Measurements from ENCODE around the gene CCNQ.

CCNQ gene

GRCh38 chrX:153633048-153633447 lies 34.1 kb upstream of the CCNQ start:
- TF ChIP-seq, protein P1, sequence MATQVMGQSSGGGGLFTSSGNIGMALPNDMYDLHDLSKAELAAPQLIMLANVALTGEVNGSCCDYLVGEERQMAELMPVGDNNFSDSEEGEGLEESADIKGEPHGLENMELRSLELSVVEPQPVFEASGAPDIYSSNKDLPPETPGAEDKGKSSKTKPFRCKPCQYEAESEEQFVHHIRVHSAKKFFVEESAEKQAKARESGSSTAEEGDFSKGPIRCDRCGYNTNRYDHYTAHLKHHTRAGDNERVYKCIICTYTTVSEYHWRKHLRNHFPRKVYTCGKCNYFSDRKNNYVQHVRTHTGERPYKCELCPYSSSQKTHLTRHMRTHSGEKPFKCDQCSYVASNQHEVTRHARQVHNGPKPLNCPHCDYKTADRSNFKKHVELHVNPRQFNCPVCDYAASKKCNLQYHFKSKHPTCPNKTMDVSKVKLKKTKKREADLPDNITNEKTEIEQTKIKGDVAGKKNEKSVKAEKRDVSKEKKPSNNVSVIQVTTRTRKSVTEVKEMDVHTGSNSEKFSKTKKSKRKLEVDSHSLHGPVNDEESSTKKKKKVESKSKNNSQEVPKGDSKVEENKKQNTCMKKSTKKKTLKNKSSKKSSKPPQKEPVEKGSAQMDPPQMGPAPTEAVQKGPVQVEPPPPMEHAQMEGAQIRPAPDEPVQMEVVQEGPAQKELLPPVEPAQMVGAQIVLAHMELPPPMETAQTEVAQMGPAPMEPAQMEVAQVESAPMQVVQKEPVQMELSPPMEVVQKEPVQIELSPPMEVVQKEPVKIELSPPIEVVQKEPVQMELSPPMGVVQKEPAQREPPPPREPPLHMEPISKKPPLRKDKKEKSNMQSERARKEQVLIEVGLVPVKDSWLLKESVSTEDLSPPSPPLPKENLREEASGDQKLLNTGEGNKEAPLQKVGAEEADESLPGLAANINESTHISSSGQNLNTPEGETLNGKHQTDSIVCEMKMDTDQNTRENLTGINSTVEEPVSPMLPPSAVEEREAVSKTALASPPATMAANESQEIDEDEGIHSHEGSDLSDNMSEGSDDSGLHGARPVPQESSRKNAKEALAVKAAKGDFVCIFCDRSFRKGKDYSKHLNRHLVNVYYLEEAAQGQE (IDR thresholded peaks at IDR 0.05; ENCODE audit: insufficient read depth in 1 of 2, low read depth in 2 of 2, low read length in 2 of 2) = no peak
- TF ChIP-seq POLR2AphosphoS5 (IDR thresholded peaks at IDR 0.05; ENCODE audit: low read depth, low read length) (no peak), FOXP2 (optimal IDR thresholded peaks at IDR 0.05; ENCODE audit: borderline replicate concordance, extremely low read depth, extremely low read length, insufficient read depth) (no peak), SIN3A (IDR thresholded peaks at IDR 0.05; ENCODE audit: borderline replicate concordance, insufficient read depth, low read length) (no peak), TAF1 (IDR thresholded peaks at IDR 0.05; ENCODE audit: borderline replicate concordance, insufficient read depth, low read length) (no peak)

GRCh38 chrX:153632595-153632946 lies 33.6 kb upstream of the CCNQ start:
- TF ChIP-seq SIN3A (IDR thresholded peaks at IDR 0.05; ENCODE audit: borderline replicate concordance, insufficient read depth, low read length) (no peak), TAF1 (IDR thresholded peaks at IDR 0.05; ENCODE audit: borderline replicate concordance, insufficient read depth, low read length) (no peak), POLR2AphosphoS5 (IDR thresholded peaks at IDR 0.05; ENCODE audit: low read depth, low read length) (no peak), FOXP2 (optimal IDR thresholded peaks at IDR 0.05; ENCODE audit: borderline replicate concordance, extremely low read depth, extremely low read length, insufficient read depth) (no peak)
- TF ChIP-seq, protein P1 (IDR thresholded peaks at IDR 0.05; ENCODE audit: insufficient read depth in 1 of 2, low read depth in 2 of 2, low read length in 2 of 2) = no peak

DNA sequence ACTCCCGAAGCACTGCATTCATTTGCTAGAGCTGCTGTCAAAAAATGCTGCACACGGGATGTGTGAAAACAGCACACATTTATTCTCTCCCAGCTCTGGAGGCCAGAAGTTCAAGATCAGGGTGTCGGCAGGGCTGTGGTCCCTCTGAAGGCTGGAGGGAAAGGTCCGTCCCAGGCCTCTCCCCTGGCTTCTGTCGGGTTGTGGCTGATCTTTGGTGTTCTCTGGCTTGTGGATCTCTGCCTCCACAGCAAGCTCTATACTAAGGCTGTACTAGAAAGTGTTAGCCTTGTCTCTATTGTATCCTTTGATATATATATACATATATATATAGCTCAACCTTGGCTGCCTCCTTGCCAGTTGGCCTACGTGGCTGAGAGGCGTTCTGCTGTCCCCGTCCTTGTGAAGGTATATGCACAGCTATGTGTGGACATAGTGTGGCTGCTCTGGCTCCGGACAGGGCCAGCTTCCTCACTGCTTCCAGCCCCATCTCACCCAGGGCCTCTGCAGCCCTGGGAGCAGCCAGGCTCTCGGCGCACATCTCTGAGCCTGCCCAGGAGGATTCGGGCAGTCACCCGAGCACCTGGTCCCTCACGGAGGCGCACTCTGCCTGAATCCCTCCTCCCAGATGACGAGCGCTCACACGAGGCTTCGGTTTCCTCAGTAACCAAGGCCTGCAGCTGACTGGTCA lies 33.1 kb upstream of the CCNQ start:
- no peak for TF ChIP-seq FOXP2 (optimal IDR thresholded peaks at IDR 0.05; ENCODE audit: borderline replicate concordance, extremely low read depth, extremely low read length, insufficient read depth)
- no peak for TF ChIP-seq POLR2AphosphoS5 (IDR thresholded peaks at IDR 0.05; ENCODE audit: low read depth, low read length)
- TF ChIP-seq, protein P1 (IDR thresholded peaks at IDR 0.05; ENCODE audit: insufficient read depth in 1 of 2, low read depth in 2 of 2, low read length in 2 of 2) = no peak
- TF ChIP-seq TAF1 (IDR thresholded peaks at IDR 0.05; ENCODE audit: borderline replicate concordance, insufficient read depth, low read length) = no peak
- no peak for TF ChIP-seq SIN3A (IDR thresholded peaks at IDR 0.05; ENCODE audit: borderline replicate concordance, insufficient read depth, low read length)

DNA sequence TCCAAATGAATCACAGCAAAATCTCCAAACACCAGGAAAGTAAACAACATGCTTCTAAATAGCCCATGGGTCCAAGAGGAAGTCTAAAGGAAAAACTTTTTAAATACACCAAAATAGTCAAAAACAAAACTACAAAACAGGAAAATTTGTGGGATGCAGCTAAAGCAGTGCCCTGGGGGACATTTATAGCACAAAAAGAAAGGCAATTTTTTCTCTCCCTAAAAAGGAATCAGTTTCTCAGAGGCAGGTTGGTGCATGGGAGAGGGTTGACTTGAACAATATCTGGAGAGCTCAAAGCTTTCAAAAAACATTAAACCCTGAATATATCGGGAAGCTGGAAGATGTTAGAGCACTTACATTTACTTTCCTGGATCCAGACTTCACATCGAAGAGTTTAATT lies 32.4 kb upstream of the CCNQ start:
- TF ChIP-seq SIN3A (IDR thresholded peaks at IDR 0.05; ENCODE audit: borderline replicate concordance, insufficient read depth, low read length) (no peak), TAF1 (IDR thresholded peaks at IDR 0.05; ENCODE audit: borderline replicate concordance, insufficient read depth, low read length) (no peak), FOXP2 (optimal IDR thresholded peaks at IDR 0.05; ENCODE audit: borderline replicate concordance, extremely low read depth, extremely low read length, insufficient read depth) (no peak), POLR2AphosphoS5 (IDR thresholded peaks at IDR 0.05; ENCODE audit: low read depth, low read length) (no peak)
- TF ChIP-seq, protein P1 (IDR thresholded peaks at IDR 0.05; ENCODE audit: insufficient read depth in 1 of 2, low read depth in 2 of 2, low read length in 2 of 2) = no peak

Measured in PFSK-1 (cell line).